Spleen (tissue), 7 donors: ENCODE results near the gene DPEP2.

Source experiments
- POLR2AphosphoS5 ChIP-seq, 3 donors: sonication (generic); formaldehyde crosslinking; IDR thresholded peaks; one replicate each; pipeline ENCODE4 v1.5.1; 2017; ENCODE audit warnings: antibody characterized with exemption in 3 of 3
- TF ChIP-seq, protein P1 (sequence below), 11 experiments: fragments of 200-600 bp in 7 of 11; fragments of 450-650 bp in 4 of 11; sonication (generic) in 4 of 11; IDR thresholded peaks in 8 of 11; conservative IDR thresholded peaks in 3 of 11; 1 replicate in 7 of 11; 2 replicates in 4 of 11; pipeline versions ENCODE4 v1.4.0 to v1.8.0; 2016 to 2021; ENCODE audit warnings: antibody characterized with exemption in 11 of 11, inconsistent platforms in 4 of 11, mild to moderate bottlenecking in 1 of 11
- donor health status: DM: no; HTN: no; CAD: no; lungs with moderate emphysema.
- donor health status: DM: no; HTN: no; CAD: no.
- donor health status: DM: no; HTN: no; CAD: no.

DNA sequence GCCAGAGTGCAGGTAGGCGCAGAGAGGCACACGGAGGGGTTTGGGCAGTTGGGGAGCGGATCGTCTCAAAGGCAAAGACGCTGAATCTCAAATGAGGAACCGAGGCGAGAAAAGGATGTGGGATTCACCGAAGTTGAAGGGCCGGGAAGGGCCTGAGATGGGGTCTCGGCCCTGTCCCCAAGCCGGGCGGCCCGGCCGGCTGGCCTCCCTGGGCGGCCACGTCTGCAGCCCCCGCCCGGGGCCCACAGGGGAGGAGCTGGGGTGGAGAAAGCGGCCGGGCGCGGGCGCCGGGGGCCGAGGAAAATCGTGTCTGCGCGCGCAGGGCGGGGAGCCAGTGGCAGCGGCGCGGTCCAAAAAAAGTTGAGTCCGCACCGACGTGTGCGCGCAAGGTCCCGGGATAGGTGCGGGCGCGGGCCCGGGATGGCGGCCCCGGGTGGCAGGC lies 31.3 kb downstream of the DPEP2 start:
- TF ChIP-seq, protein P1, sequence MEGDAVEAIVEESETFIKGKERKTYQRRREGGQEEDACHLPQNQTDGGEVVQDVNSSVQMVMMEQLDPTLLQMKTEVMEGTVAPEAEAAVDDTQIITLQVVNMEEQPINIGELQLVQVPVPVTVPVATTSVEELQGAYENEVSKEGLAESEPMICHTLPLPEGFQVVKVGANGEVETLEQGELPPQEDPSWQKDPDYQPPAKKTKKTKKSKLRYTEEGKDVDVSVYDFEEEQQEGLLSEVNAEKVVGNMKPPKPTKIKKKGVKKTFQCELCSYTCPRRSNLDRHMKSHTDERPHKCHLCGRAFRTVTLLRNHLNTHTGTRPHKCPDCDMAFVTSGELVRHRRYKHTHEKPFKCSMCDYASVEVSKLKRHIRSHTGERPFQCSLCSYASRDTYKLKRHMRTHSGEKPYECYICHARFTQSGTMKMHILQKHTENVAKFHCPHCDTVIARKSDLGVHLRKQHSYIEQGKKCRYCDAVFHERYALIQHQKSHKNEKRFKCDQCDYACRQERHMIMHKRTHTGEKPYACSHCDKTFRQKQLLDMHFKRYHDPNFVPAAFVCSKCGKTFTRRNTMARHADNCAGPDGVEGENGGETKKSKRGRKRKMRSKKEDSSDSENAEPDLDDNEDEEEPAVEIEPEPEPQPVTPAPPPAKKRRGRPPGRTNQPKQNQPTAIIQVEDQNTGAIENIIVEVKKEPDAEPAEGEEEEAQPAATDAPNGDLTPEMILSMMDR (IDR thresholded peaks at IDR 0.05 in 8 of 11, conservative IDR thresholded peaks at IDR 0.05 in 3 of 11): no peak
- no peak for TF ChIP-seq POLR2AphosphoS5 (IDR thresholded peaks at IDR 0.05)
